ENCODE measurements around the gene RASL11A.

- TF ChIP-seq CTCF (conservative IDR thresholded peaks at IDR 0.05) (no peak), ZFX (IDR thresholded peaks at IDR 0.05) (no peak)
Measured at GRCh38 chr13:27304611-27305010, 34.0 kb downstream of the RASL11A start.
